Gastrocnemius medialis (tissue), 4 donors: ENCODE measurements around the gene ABCF2. TPM values are rescaled to one million over a fixed set of nuclear protein-coding genes. Genes with fewer than 3 reads are reported as not detected.

Source experiments
- ATAC-seq, 2 donors: fragments of 150-250 bp; one replicate each; pipeline ENCODE4 v1.9.1; 2016
- DNase-seq, 2 donors: peaks; one replicate each; pipeline ENCODE4 v3.0.0-alpha.2; 2019
- H3K27ac ChIP-seq, 4 donors: fragments of 200-600 bp; sonication (generic); 1 replicate in 1 of 4; 2 replicates in 3 of 4; pipeline ENCODE4 v1.5.1; 2016 to 2018; ENCODE audit warnings: mild to moderate bottlenecking in 2 of 4, moderate library complexity in 1 of 4
- H3K27me3 ChIP-seq, 3 donors: fragments of 200-600 bp; sonication (generic) in 2 of 3; 1 replicate in 1 of 3; 2 replicates in 2 of 3; pipeline versions ENCODE4 v1.5.1 to v1.6.0; 2016 to 2019; ENCODE audit warnings: mild to moderate bottlenecking in 1 of 3, moderate library complexity in 1 of 3
- H3K36me3 ChIP-seq, 2 donors: fragments of 200-600 bp; sonication (generic) in 1 of 2; one replicate each; pipeline ENCODE4 v1.5.1; 2017 to 2018
- H3K4me1 ChIP-seq, 2 donors: fragments of 200-600 bp; sonication (generic) in 1 of 2; one replicate each; pipeline ENCODE4 v1.5.1; 2016 to 2017; ENCODE audit warnings: mild to moderate bottlenecking in 2 of 2
- H3K4me3 ChIP-seq, 4 donors: fragments of 200-600 bp; sonication (generic) in 3 of 4; 1 replicate in 1 of 4; 2 replicates in 3 of 4; pipeline ENCODE4 v1.5.1; 2016 to 2019; ENCODE audit warnings: mild to moderate bottlenecking in 2 of 4
- H3K9me3 ChIP-seq, 3 donors: fragments of 200-600 bp; sonication (generic) in 2 of 3; 1 replicate in 1 of 3; 2 replicates in 2 of 3; pipeline ENCODE4 v1.5.1; 2016 to 2019
- POLR2A ChIP-seq, 2 donors: fragments of 450-650 bp; IDR thresholded peaks; one replicate each; pipeline ENCODE4 v1.6.1; 2017; ENCODE audit warnings: antibody characterized with exemption in 2 of 2, mild to moderate bottlenecking in 2 of 2, moderate library complexity in 2 of 2
- in situ Hi-C, 4 donors: fragments of 200-750 bp; cut with MboI; loops; one replicate each; pipeline versions ENCODE4 v1.15.0 to v1.8.0; 2017; ENCODE audit warnings: low sequenced_read_pairs in 4 of 4
- intact Hi-C: fragments of 100-400 bp; cut with DNase I; formaldehyde crosslinking; loops from one replicate; pipeline ENCODE4 v1.15.1; 2023; ENCODE audit warnings: low total_unique reads
- total RNA-seq, 4 donors: library from RNA; depleted of rRNA; stranded (reverse); fragments of >200 nt; gene quantifications; one replicate each; pipeline versions ENCODE4 v1.1.0 to v1.2.3, GENCODE V29; 2016
- TF ChIP-seq, protein P1 (sequence below), 5 experiments: fragments of 450-650 bp in 3 of 5; fragments of 200-600 bp in 2 of 5; sonication (generic) in 2 of 5; IDR thresholded peaks in 4 of 5; conservative IDR thresholded peaks in 1 of 5; 1 replicate in 4 of 5; 2 replicates in 1 of 5; pipeline ENCODE4 v1.5.1; 2016 to 2019; ENCODE audit warnings: antibody characterized with exemption in 5 of 5, mild to moderate bottlenecking in 3 of 5, moderate library complexity in 3 of 5

The ABCF2 gene
- total RNA-seq, 4 donors from 2014 or later: 73.3 to 119 (median 96.3) TPM

DNA sequence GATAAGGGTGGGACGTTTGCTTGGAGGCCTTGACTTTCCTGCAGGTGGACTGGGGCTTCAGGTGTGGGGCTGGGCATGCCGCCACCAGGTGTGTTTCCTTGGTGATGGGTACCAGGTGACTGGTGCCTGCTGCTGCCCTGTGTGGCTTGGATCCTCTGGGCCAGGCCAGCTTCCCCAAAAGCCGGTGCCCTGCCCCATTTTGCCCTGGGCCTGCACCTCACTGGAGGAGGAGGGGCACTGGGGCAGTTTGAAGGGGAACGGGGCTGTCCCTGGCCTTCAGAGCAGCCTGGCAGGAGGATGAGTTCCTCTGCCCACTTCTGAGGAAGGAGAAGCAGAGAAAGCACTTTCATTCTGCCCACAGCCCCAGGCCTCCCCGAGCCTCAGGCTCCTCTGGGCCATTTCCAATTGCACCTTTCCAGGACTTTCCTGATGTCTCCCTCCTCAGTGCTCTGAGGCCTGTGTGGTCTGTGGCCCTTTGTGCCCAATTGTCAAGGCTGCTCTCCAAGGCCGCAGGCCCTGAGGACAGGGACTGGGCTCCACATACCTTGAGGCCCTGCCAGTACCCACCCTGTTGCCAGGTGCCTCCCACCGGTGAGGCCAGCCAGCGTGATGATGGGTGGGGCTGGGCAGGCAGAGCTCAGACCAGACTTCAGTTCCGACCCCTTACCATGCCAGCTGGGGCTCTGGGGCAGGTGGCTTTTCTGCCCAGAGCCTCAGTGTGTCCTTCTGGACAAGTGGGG, 46.8 kb upstream of the ABCF2 start:
- TF ChIP-seq, protein P1, sequence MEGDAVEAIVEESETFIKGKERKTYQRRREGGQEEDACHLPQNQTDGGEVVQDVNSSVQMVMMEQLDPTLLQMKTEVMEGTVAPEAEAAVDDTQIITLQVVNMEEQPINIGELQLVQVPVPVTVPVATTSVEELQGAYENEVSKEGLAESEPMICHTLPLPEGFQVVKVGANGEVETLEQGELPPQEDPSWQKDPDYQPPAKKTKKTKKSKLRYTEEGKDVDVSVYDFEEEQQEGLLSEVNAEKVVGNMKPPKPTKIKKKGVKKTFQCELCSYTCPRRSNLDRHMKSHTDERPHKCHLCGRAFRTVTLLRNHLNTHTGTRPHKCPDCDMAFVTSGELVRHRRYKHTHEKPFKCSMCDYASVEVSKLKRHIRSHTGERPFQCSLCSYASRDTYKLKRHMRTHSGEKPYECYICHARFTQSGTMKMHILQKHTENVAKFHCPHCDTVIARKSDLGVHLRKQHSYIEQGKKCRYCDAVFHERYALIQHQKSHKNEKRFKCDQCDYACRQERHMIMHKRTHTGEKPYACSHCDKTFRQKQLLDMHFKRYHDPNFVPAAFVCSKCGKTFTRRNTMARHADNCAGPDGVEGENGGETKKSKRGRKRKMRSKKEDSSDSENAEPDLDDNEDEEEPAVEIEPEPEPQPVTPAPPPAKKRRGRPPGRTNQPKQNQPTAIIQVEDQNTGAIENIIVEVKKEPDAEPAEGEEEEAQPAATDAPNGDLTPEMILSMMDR (IDR thresholded peaks at IDR 0.05 in 4 of 5, conservative IDR thresholded peaks at IDR 0.05 in 1 of 5): no peak
- no peak for TF ChIP-seq POLR2A (IDR thresholded peaks at IDR 0.05)
- in situ Hi-C loops: no loop called here
- no peaks in the 10 kb centered on the region for H3K9me3 ChIP-seq
- no peaks in the 10 kb centered on the region for H3K36me3 ChIP-seq
- intact Hi-C loops: no loop called here
- no peaks in the 10 kb centered on the region for H3K27me3 ChIP-seq
- H3K4me3 ChIP-seq: no peak overlapping the region
- H3K4me1 ChIP-seq: peaks cover 0 to 17% of the 10 kb centered on the region in 2 donors
- no peak overlapping the region for H3K27ac ChIP-seq
- no peak for ATAC-seq
- DNase-seq: no peak

DNA sequence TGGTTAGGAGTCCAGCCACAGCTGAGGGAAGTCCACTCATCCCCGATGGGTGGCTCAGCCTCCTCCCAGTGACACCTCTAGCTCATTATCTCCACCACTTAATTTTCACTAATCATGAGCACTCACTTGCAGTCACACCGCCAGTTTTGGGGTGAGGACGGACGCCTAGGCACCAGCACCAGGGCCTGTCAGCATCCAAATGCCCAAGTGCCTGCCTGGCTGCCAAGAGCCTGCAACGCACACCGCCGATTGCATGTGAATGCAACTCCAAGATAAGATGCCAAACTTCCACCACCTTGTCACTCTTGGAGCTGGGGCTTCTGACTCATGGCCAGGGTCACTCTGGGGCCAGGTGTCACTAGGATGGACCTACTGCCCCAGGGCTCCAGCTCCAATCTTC, 45.9 kb upstream of the ABCF2 start:
- Histone ChIP-seq H3K4me3 (no peak overlapping the region), H3K4me1 (peaks cover 0 to 17% of the 10 kb centered on the region in 2 donors), H3K27me3 (no peaks in the 10 kb centered on the region), H3K36me3 (no peaks in the 10 kb centered on the region), H3K9me3 (no peaks in the 10 kb centered on the region), H3K27ac (peak overlapping the region in 1 of 4 donors; percentile 33)
- no peak for TF ChIP-seq POLR2A (IDR thresholded peaks at IDR 0.05)
- TF ChIP-seq, protein P1 (IDR thresholded peaks at IDR 0.05 in 4 of 5, conservative IDR thresholded peaks at IDR 0.05 in 1 of 5): no peak
- in situ Hi-C loops: no loop called here
- intact Hi-C loops: no loop called here
- no peak for DNase-seq
- ATAC-seq: no peak

DNA sequence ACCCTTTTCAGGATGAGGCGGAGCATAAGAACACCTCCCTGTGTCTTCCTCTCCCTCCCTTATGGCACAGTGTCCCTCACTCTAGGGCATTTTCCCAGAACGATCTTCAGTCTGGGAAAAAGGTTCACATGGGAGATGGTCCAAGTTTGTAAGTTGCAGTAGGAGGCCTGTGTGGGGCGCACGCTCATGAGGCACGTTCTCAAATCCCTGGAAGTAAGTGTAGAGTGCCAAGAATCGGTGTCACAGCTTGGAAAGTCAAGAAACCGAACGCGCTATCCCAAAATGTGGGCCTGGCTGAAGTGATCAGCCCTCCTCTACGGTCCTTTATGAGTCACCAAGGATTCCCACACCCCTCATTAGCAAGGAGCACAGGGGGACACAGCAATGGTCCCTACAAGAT, 45.4 kb upstream of the ABCF2 start:
- in situ Hi-C loops: no loop called here
- no peak for DNase-seq
- peak; percentile 18 to 31 for ATAC-seq
- intact Hi-C loops: no loop called here
- TF ChIP-seq, protein P1 (IDR thresholded peaks at IDR 0.05 in 4 of 5, conservative IDR thresholded peaks at IDR 0.05 in 1 of 5): no peak
- no peak for TF ChIP-seq POLR2A (IDR thresholded peaks at IDR 0.05)
- Histone ChIP-seq H3K4me3 (no peak overlapping the region), H3K36me3 (no peaks in the 10 kb centered on the region), H3K9me3 (no peaks in the 10 kb centered on the region), H3K27ac (peak overlapping the region in 2 of 4 donors; percentile 33 to 35), H3K27me3 (no peaks in the 10 kb centered on the region), H3K4me1 (peaks cover 0 to 15% of the 10 kb centered on the region in 2 donors)

DNA sequence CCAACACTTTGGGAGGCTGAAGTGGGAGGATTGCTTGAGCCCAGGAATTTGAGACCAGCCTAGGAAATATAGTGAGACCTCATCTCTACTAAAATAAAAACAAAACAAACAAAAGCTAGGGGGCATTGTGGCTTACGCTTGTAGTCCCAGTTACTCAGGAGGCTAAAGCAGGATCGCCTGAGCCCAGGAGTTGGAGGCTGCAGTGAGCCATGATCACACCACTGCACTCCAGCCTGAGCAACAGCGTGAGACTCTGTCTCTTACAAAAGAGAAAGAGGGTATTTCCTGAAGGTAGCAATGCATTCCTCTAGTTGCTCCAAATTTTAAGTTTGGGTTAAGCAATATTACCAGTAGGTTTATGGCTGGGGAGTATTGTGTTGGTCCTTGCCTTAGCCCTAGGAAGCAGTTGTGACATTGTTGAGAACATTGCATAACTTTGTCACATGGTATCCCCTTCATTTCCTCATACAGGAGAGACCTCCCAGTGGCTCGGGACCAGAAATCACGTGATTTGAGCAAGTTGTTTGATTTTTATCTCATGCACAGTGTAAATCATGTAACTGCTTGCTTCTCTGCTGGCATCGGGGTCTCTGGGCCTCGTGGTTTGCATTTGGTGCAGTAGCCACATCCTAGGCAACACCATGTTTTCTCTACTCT, 44.8 kb upstream of the ABCF2 start:
- Histone ChIP-seq H3K4me1 (peaks cover 0 to 12% of the 10 kb centered on the region in 2 donors), H3K4me3 (no peak overlapping the region), H3K36me3 (no peaks in the 10 kb centered on the region), H3K27me3 (no peaks in the 10 kb centered on the region), H3K9me3 (no peaks in the 10 kb centered on the region), H3K27ac (peak overlapping the region in 3 of 4 donors; percentile 29 to 37 (median 35))
- intact Hi-C loops: no loop called here
- DNase-seq (peak; percentile 63 to 65), ATAC-seq (peak; percentile 85 to 90)
- in situ Hi-C loops: no loop called here
- TF ChIP-seq, protein P1 (IDR thresholded peaks at IDR 0.05 in 4 of 5, conservative IDR thresholded peaks at IDR 0.05 in 1 of 5): no peak
- no peak for TF ChIP-seq POLR2A (IDR thresholded peaks at IDR 0.05)
